Body of pancreas (tissue), 4 donors: ENCODE results near the gene ACHE.

Source experiments
- POLR2A ChIP-seq, 3 donors: fragments of 450-650 bp; IDR thresholded peaks; one replicate each; pipeline ENCODE4 v1.6.1; 2016; ENCODE audit warnings: antibody characterized with exemption in 3 of 3, mild to moderate bottlenecking in 2 of 3
- TF ChIP-seq, protein P1 (sequence below), 7 experiments: fragments of 450-650 bp in 4 of 7; fragments of 200-600 bp in 3 of 7; sonication (generic) in 3 of 7; IDR thresholded peaks; one replicate each; pipeline ENCODE4 v1.5.1; 2016 to 2019; ENCODE audit warnings: antibody characterized with exemption in 7 of 7

DNA sequence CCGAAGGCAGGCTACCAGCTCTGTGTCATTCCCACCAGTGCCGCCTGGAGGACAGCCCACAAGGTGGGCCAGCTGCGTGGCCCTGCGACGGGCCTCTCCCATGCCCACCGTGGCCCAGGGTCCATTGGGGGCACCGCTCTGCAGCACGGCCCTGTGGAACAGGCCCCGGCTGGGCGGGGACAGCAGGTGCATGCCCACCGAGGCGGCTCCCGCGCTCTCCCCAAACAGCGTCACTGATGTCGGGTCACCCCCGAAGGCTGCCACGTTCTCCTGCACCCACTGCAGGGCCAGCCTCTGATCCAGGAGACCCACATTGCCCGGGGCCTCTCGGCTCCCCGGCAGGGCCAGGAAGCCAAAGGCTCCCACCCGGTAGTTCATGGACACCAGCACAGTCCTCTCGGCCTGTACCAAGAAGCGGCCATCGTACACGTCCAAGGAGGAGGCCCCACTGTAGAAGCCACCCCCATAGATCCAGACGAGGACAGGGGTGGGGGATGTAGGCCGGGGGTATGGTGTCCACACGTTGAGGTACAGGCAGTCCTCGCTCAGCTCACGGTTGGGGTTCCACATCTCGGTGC lies 2.3 kb downstream of the ACHE start:
- TF ChIP-seq POLR2A (IDR thresholded peaks at IDR 0.05): no peak
- TF ChIP-seq, protein P1, sequence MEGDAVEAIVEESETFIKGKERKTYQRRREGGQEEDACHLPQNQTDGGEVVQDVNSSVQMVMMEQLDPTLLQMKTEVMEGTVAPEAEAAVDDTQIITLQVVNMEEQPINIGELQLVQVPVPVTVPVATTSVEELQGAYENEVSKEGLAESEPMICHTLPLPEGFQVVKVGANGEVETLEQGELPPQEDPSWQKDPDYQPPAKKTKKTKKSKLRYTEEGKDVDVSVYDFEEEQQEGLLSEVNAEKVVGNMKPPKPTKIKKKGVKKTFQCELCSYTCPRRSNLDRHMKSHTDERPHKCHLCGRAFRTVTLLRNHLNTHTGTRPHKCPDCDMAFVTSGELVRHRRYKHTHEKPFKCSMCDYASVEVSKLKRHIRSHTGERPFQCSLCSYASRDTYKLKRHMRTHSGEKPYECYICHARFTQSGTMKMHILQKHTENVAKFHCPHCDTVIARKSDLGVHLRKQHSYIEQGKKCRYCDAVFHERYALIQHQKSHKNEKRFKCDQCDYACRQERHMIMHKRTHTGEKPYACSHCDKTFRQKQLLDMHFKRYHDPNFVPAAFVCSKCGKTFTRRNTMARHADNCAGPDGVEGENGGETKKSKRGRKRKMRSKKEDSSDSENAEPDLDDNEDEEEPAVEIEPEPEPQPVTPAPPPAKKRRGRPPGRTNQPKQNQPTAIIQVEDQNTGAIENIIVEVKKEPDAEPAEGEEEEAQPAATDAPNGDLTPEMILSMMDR (IDR thresholded peaks at IDR 0.05): no peak
